ENCODE measurements around the gene HMGB4.

Gene HMGB4

GRCh38 chr1:33899746-33900145 is 35.9 kb downstream of the HMGB4 start:
- no peak for DNase-seq

- DNase-seq, result no peak
Observed at GRCh38 chr1:33902486-33903209, 38.8 kb downstream of the HMGB4 start.

GRCh38 chr1:33903210-33903589 is 39.3 kb downstream of the HMGB4 start:
- no peak for DNase-seq

GRCh38 chr1:33905241-33905640 is 41.4 kb downstream of the HMGB4 start:
- DNase-seq, result no peak

GRCh38 chr1:33906156-33906555 is 42.3 kb downstream of the HMGB4 start:
- no peak for DNase-seq

GRCh38 chr1:33908324-33908956 is 44.6 kb downstream of the HMGB4 start:
- no peak for DNase-seq

Measured in stimulated activated CD4-positive, alpha-beta T cell treated with anti-CD3 and anti-CD28 coated beads, Interleukin-12 subunit alpha, Interleukin-12 subunit beta, amount 100 ng/mL, for 4 hours (primary cell).